Keratinocyte (primary cell): Measurements from ENCODE around the gene EZH2. TPM values are rescaled to one million over a fixed set of nuclear protein-coding genes. Genes with fewer than 3 reads are reported as not detected.

Source experiments
- DNase-seq: peaks from one replicate; pipeline ENCODE4 v3.0.0-alpha.2; 2011; ENCODE audit warnings: low read depth, missing footprints, low spot score
- FAIRE-seq: peaks from 2 replicates; lab custom pipeline; 2011; peaks lifted over from hg19 to GRCh38; lab: Jason Lieb, UNC
- H2AFZ ChIP-seq: 2 replicates; pipeline ENCODE4 v1.6.0; 2012; ENCODE audit warnings: low read length, control low read depth, inconsistent platforms; ENCODE audit not compliant: control insufficient read depth
- H3K27ac ChIP-seq: 2 replicates; pipeline ENCODE4 v1.5.1; 2011; ENCODE audit warnings: low read length; ENCODE audit not compliant: control insufficient read depth, insufficient read depth
- H3K27me3 ChIP-seq: 3 replicates; pipeline ENCODE4 v1.6.0; 2011; ENCODE audit warnings: low read length; ENCODE audit not compliant: control insufficient read depth, insufficient read depth; ENCODE audit errors: extremely low read depth
- H3K36me3 ChIP-seq, 2 experiments: 2 replicates in 1 of 2; 3 replicates in 1 of 2; pipeline ENCODE4 v1.5.1; 2011; ENCODE audit warnings: low read length in 2 of 2, mild to moderate bottlenecking in 1 of 2; ENCODE audit not compliant: control insufficient read depth in 2 of 2, insufficient read depth in 2 of 2; ENCODE audit errors: extremely low read depth in 1 of 2
- H3K4me1 ChIP-seq: 3 replicates; pipeline ENCODE4 v1.5.1; 2011; ENCODE audit warnings: low read length; ENCODE audit not compliant: control insufficient read depth, insufficient read depth; ENCODE audit errors: extremely low read depth
- H3K4me2 ChIP-seq: 3 replicates; pipeline ENCODE4 v1.6.0; 2011; ENCODE audit warnings: low read depth, low read length; ENCODE audit not compliant: control insufficient read depth, insufficient read depth; ENCODE audit errors: extremely low read depth
- H3K4me3 ChIP-seq, 3 experiments: fragments of 200-600 bp in 1 of 3; sonication (generic) in 1 of 3; 2 replicates in 2 of 3; 3 replicates in 1 of 3; pipeline ENCODE4 v1.5.1; 2011 to 2016; ENCODE audit warnings: low read length in 3 of 3, mild to moderate bottlenecking in 3 of 3, control low read depth in 2 of 3, inconsistent platforms in 1 of 3, low read depth in 1 of 3, mixed read lengths in 1 of 3, mixed run types in 1 of 3, moderate library complexity in 1 of 3; ENCODE audit not compliant: control insufficient read depth in 2 of 3, insufficient read depth in 2 of 3; ENCODE audit errors: extremely low read depth in 1 of 3
- H3K79me2 ChIP-seq: 2 replicates; pipeline ENCODE4 v1.6.0; 2012; ENCODE audit warnings: low read length; ENCODE audit not compliant: control insufficient read depth, insufficient read depth
- H3K9ac ChIP-seq: 3 replicates; pipeline ENCODE4 v1.6.0; 2011; ENCODE audit warnings: low read length; ENCODE audit not compliant: control insufficient read depth, insufficient read depth; ENCODE audit errors: extremely low read depth
- H3K9me1 ChIP-seq: 3 replicates; pipeline ENCODE4 v1.6.0; 2011; ENCODE audit warnings: low read length; ENCODE audit not compliant: control insufficient read depth, insufficient read depth; ENCODE audit errors: extremely low read depth
- H3K9me3 ChIP-seq: 2 replicates; pipeline ENCODE4 v1.5.1; 2012; ENCODE audit warnings: low read depth, low read length; ENCODE audit not compliant: control insufficient read depth
- H4K20me1 ChIP-seq: 3 replicates; pipeline ENCODE4 v1.6.0; 2011; ENCODE audit warnings: low read length; ENCODE audit not compliant: control insufficient read depth, insufficient read depth; ENCODE audit errors: extremely low read depth
- CTCF ChIP-seq, 3 experiments: IDR thresholded peaks in 1 of 3; conservative IDR thresholded peaks in 1 of 3; optimal IDR thresholded peaks in 1 of 3; 2 replicates in 2 of 3; 3 replicates in 1 of 3; pipeline versions ENCODE3 to v1.5.1; 2011; ENCODE audit warnings: low read length in 3 of 3, mild to moderate bottlenecking in 3 of 3, moderate library complexity in 2 of 3, control low read depth in 1 of 3, inconsistent platforms in 1 of 3; ENCODE audit not compliant: insufficient read depth in 2 of 3; ENCODE audit errors: extremely low read depth in 1 of 3
- EZH2 ChIP-seq: IDR thresholded peaks from one replicate; pipeline ENCODE4 v1.6.1; 2012; ENCODE audit warnings: inconsistent platforms, mild to moderate bottlenecking, low read length, moderate library complexity
- dilution Hi-C: fragments of 300-500 bp; cut with MboI; formaldehyde crosslinking; loops from one replicate; pipeline ENCODE4 v1.7.0; 2020; ENCODE audit warnings: low sequenced_read_pairs; ENCODE audit not compliant: extremely low pct_ligation_motif_present
- polyA plus RNA-seq, 5 experiments: library from polyadenylated mRNA; depleted of rRNA in 3 of 5; stranded (reverse) in 3 of 5; stranded (forward) in 1 of 5; unstranded in 1 of 5; fragments of >200 nt; gene quantifications; 1 replicate in 1 of 5; 2 replicates in 3 of 5; 3 replicates in 1 of 5; pipeline versions ENCODE4 v1.2.1 to v1.2.3, GENCODE V29; 2011 to 2012; ENCODE audit warnings: missing spikeins in 2 of 5, low read depth in 1 of 5, low replicate concordance in 1 of 5

EZH2 gene
- polyA plus RNA-seq, 1 donor (not counting 4 experiments of a cell fraction or from before 2014, with no cell fraction given), result 16.0 TPM

DNA sequence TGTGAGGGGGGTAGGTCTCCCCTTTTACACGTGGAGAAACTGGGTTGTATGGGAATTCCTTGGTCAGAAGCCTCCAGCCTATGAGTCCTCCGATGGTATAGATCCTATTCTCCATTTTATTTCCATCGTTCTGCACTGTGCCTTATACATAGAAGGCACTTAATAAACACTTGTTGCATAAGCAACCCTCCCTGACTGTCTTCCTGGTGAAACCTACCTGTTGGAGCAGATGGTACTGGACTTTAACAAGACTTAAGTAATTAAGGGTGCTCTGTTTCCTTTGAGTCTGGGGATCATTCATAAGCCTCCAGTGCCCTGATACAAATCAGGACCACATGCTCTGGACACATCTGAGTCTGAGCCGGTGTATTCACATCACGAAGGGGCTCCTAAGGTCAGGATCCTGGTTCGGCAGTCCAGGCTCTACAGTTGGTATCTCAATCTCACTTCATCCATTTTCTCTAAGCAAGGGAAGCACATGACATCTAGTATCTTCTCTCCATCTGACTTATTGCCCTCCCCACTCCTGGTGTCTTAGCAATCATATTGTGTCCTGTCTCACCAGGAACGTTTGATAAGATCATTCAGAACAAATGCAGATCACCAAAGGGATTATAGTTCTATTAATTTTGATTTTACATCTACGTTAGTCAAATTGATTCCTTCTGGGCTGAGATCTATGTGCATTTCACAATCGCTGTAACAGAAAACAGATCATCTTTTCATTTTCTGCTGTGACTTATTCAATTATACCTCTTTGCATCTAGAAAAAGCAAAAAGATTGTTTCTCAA lies 22.8 kb upstream of the EZH2 start:
- no peaks in the 10 kb centered on the region for H3K9me1 ChIP-seq
- no peak overlapping the region for H2AFZ ChIP-seq
- H3K27me3 ChIP-seq, result peaks cover 9% of the 10 kb centered on the region
- no peaks in the 10 kb centered on the region for H3K36me3 ChIP-seq
- TF ChIP-seq CTCF (optimal IDR thresholded peaks at IDR 0.05 in 1 of 3, IDR thresholded peaks at IDR 0.05 in 1 of 3, conservative IDR thresholded peaks at IDR 0.05 in 1 of 3; ENCODE audit: extremely low read depth in 1 of 3, insufficient read depth in 2 of 3, low read length in 3 of 3), result no peak
- TF ChIP-seq EZH2, result no peak
- no peak overlapping the region for H3K9ac ChIP-seq
- DNase-seq (no peak), FAIRE-seq (no peak)
- no peaks in the 10 kb centered on the region for H4K20me1 ChIP-seq
- no peak overlapping the region for H3K4me3 ChIP-seq
- peaks cover 4% of the 10 kb centered on the region for H3K4me1 ChIP-seq
- H3K79me2 ChIP-seq, result no peaks in the 10 kb centered on the region
- no peak overlapping the region for H3K27ac ChIP-seq
- dilution Hi-C loops, result no loop called here
- H3K4me2 ChIP-seq, result no peak overlapping the region
- H3K9me3 ChIP-seq, result no peaks in the 10 kb centered on the region

DNA sequence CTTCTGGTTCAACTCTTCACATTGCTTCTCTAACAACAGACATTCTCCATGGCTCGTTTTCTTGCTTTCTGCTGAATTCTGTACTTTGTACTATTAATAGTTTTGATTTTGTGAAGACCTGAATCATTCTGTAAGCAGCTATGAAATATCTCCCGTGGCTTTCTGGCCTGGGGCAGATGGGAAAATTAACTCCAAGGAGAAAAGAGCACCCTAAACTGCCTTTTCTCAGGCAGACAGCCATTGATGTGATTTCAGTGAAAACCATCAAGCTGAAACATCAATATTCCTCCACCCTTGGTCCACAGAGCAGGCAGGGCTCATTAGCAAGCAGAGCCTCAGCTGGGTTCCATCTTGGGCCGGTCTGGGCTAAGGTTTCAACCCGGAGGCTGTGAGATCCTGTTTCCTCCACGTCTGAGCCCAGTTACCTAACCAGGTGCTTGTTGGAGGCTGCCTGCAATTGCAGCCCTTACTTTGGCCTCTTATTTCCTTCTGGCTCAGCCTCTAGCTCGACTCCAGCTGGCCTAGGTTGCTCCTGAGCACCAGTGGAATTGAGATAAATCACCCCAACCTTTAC lies 21.1 kb upstream of the EZH2 start:
- Histone ChIP-seq H3K9me1 (no peaks in the 10 kb centered on the region), H4K20me1 (no peaks in the 10 kb centered on the region), H3K4me2 (no peak overlapping the region), H3K27ac (no peak overlapping the region), H3K4me1 (peaks cover 4% of the 10 kb centered on the region), H3K4me3 (no peak overlapping the region), H3K27me3 (peaks cover 9% of the 10 kb centered on the region), H3K36me3 (no peaks in the 10 kb centered on the region), H3K9me3 (no peaks in the 10 kb centered on the region), H3K79me2 (no peaks in the 10 kb centered on the region), H2AFZ (peak overlapping the region; percentile 81), H3K9ac (no peak overlapping the region)
- FAIRE-seq (no peak), DNase-seq (no peak)
- TF ChIP-seq EZH2 (no peak), CTCF (optimal IDR thresholded peaks at IDR 0.05 in 1 of 3, IDR thresholded peaks at IDR 0.05 in 1 of 3, conservative IDR thresholded peaks at IDR 0.05 in 1 of 3; ENCODE audit: extremely low read depth in 1 of 3, insufficient read depth in 2 of 3, low read length in 3 of 3) (no peak)
- dilution Hi-C loops, result no loop called here
